Epithelial cell of proximal tubule (primary cell): ENCODE measurements around the gene SHH. TPM values are rescaled to one million over a fixed set of nuclear protein-coding genes. Genes with fewer than 3 reads are reported as not detected.
"Not testable (repeated sequence)": the region's sequence is repeated elsewhere in the genome, so short reads cannot be mapped to it uniquely, and the experiment has no call there.

ENCODE experiments used
- DNase-seq: peaks from one replicate; pipeline ENCODE4 v3.0.0-alpha.2; 2011; ENCODE audit warnings: low read depth
- H3K4me3 ChIP-seq: 2 replicates; pipeline ENCODE4 v1.5.1; 2011; ENCODE audit warnings: low read depth, mild to moderate bottlenecking, low read length
- total RNA-seq: library from RNA; depleted of rRNA; stranded (reverse); fragments of >200 nt; gene quantifications from 2 replicates; pipeline ENCODE4 v1.2.3, GENCODE V29; 2015
- TF ChIP-seq, protein P1 (sequence below): conservative IDR thresholded peaks from 2 replicates; pipeline ENCODE4 v1.5.1; 2012; ENCODE audit warnings: low read depth, mild to moderate bottlenecking, low read length

SHH gene
- total RNA-seq, 1 donor from 2014 or later, result 1.7 TPM

DNA sequence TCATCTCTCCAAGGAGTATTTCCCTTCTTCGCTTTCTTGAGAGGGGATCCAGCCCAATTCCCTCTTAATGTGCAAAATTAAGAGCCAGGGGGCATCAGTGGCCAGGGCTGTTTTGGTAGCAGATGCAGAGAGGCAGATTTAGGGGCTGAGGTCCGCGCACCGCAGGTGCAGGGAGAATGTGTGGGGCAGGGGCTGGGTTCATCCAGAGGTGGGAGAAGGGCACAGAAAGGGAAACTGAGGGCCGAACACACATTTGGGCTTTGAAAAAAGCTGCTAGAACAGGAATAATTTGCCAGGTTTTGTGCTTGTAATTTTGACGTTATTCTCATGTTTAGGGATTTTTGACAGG is 6.5 kb upstream of the SHH start:
- no peak for DNase-seq
- H3K4me3 ChIP-seq, result no peak overlapping the region
- TF ChIP-seq, protein P1, sequence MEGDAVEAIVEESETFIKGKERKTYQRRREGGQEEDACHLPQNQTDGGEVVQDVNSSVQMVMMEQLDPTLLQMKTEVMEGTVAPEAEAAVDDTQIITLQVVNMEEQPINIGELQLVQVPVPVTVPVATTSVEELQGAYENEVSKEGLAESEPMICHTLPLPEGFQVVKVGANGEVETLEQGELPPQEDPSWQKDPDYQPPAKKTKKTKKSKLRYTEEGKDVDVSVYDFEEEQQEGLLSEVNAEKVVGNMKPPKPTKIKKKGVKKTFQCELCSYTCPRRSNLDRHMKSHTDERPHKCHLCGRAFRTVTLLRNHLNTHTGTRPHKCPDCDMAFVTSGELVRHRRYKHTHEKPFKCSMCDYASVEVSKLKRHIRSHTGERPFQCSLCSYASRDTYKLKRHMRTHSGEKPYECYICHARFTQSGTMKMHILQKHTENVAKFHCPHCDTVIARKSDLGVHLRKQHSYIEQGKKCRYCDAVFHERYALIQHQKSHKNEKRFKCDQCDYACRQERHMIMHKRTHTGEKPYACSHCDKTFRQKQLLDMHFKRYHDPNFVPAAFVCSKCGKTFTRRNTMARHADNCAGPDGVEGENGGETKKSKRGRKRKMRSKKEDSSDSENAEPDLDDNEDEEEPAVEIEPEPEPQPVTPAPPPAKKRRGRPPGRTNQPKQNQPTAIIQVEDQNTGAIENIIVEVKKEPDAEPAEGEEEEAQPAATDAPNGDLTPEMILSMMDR, result peak; percentile 6

DNA sequence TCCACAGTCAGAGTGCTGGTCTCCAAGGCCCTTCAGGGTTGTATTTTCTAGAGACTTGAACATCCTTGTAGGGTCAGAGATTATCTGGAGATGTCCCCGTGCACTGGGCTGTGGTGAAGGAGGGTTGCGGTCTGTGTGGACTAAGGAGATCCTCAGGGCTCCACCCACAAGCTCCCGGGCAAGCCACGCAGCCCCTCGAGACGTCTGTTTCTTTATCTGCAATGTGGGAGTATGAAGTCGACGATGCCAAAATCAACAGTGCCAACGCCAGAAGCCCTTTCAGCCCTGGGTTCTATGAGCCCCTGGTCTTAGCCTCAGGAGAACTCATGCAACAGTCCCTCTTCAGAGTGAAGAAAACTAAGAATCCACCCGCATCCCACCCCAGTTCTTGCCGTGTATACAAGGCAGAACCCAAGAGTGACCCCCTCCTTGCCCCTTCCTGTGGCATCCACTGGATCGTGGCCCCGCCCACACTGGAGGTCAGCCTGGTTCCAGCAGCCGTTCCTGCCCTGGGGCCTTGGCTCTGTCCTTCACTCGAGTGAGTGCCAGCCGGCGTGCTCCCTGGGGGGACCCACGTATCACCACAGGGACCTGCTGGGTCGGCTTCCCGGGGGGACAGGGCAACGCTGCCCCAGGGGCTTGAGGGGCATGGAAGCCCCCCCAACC is 6.0 kb upstream of the SHH start:
- H3K4me3 ChIP-seq, result no peak overlapping the region
- TF ChIP-seq, protein P1, result no peak
- no peak for DNase-seq

DNA sequence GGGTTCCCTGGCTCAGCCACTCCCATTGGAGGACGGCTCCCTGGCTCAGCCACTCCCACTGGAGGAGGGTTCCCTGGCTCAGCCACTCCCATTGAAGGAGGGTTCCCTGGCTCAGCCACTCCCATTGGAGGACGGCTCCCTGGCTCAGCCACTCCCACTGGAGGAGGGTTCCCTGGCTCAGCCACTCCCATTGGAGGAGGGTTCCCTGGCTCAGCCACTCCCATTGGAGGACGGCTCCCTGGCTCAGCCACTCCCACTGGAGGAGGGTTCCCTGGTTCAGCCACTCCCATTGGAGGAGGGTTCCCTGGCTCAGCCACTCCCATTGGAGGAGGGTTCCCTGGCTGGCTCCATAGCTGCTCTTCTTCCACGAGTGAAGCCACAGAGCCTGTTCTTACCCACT is 5.3 kb upstream of the SHH start:
- H3K4me3 ChIP-seq, DNase-seq: not testable (repeated sequence)

DNA sequence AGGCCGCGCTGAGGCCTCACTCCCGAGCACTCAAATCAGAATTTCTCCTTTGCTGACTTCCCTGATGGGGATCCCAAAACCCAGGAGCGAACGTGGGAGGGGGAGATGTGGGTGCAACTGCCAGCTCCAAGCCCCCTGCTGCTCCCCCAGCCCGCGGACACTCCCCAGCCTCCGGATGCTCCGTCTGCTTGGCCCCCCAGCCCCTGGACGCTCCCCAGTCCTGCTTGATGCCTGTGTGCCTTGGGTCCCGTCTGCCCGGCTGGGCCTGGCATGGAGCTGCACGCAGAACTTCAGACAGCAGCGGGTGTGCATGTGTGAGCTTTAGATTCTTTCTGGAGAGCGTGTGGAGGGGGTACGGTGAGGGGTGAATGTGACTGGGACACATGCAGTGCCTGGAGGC is 4.7 kb upstream of the SHH start:
- DNase-seq, result no peak
- TF ChIP-seq, protein P1, result no peak
- no peak overlapping the region for H3K4me3 ChIP-seq

DNA sequence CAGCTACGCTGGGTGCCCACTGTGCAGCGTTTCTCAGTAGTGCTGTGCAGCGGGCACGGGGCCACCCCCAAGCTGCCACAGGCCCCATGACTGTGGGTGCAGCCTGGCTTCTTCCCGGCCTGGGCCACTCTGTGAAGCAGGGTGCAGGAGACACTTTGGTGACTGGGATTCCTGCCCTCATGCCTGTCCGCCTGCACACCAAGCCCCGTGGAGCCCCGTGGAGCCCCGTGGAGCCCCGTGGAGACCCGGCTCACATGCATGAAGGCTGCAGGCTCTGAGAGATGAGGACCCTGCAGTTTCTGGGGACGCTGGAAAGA is 3.9 kb upstream of the SHH start:
- H3K4me3 ChIP-seq, result no peak overlapping the region
- TF ChIP-seq, protein P1, result no peak
- DNase-seq, result no peak

DNA sequence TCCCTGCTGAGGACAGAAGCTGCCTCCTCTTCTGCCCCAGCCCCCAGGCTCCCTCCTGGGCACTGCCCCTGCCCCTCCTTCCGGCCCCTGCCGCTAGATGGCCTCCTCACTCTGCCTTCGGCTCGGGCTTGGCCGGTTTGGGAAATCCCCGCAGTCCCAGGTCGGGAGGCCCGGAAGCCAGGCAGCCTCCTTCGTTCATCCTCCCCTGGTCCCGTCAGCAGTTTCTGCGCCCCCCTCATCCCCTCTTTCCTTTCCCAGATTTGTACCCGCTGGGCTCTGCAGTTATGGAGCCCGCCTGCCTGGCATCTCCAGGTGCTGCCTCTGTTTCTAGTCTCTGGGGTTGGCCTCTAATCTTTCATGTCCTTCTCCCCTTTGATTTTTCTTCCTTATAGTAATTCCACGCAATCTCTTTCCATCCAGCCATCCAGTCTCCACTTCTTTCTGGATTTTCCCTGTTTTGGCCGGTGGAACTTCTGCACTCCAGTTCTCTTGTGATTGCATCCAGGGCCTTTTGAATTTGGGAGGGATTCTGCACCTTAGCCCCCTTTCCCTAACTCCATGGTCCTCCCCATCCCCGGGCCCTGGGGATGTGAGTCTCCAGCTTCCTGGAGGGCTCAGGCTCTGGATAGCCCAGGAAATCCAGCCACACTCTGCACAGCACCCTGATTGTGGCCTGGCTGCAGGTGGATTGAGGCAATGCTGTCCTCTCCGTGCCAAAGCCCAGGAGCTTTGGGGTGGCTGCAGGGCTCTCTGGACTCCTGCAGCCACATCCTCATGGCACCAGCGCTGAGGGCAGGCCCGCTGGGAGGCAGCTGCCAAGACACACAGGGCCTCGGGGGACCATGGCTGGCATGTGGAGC is 3.3 kb upstream of the SHH start:
- TF ChIP-seq, protein P1, result peak; percentile 83
- DNase-seq, result no peak
- H3K4me3 ChIP-seq, result no peak overlapping the region

DNA sequence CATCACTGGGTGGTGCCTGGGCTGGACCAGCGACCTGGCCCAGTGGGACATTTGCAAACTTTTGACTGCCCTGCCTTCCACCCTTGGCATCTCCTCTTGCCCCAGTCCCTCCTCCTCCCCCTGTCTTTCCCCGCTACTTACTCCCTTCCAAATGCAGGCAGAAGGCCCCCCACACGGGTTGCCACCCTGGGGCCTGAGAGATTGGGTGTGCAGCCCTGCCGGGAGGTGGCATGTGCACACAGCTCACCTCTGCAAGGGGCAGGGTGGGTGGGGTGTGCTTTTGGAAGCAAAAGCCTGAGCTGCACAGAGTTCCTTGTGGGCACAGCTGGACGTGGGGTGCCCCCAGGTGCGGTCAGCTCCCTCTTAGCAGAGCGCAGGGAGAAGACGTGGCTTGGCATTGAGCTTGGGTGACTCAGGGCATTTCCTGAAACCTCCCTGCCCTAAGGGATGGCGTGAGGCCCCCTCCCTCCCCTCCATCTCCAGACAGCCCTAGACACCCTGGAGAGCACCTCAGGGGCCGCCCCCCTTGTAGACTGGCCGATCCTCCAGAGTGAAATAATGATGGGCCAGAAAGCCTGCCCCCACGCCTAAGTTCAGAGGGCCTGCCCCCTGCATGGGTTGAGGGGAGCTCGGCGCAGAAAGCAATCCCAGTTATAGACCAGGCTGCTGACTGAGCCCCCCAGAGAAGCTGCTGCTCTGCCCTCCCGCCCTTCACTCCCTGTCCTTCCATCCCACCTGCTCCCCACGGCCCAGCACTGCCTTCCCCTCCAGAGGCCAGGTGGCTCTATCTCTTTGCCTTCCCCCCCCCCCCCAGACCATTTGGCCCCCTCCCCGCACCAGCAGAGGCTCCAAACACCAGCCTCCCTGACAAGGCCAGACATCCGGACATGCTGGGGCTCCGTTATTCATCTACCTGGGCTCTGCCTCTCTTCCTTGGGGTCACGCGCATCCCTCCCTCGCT is 2.3 kb upstream of the SHH start:
- H3K4me3 ChIP-seq, result no peak overlapping the region
- no peak for DNase-seq
- TF ChIP-seq, protein P1, result no peak
